ENCODE data around the gene BCAP29.

- TF ChIP-seq, protein P1, sequence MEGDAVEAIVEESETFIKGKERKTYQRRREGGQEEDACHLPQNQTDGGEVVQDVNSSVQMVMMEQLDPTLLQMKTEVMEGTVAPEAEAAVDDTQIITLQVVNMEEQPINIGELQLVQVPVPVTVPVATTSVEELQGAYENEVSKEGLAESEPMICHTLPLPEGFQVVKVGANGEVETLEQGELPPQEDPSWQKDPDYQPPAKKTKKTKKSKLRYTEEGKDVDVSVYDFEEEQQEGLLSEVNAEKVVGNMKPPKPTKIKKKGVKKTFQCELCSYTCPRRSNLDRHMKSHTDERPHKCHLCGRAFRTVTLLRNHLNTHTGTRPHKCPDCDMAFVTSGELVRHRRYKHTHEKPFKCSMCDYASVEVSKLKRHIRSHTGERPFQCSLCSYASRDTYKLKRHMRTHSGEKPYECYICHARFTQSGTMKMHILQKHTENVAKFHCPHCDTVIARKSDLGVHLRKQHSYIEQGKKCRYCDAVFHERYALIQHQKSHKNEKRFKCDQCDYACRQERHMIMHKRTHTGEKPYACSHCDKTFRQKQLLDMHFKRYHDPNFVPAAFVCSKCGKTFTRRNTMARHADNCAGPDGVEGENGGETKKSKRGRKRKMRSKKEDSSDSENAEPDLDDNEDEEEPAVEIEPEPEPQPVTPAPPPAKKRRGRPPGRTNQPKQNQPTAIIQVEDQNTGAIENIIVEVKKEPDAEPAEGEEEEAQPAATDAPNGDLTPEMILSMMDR (IDR thresholded peaks at IDR 0.05), result no peak
- no peak for TF ChIP-seq POLR2A (IDR thresholded peaks at IDR 0.05)
Observed at GRCh38 chr7:107605218-107605815, 25.3 kb downstream of the BCAP29 start.
